ENCODE measurements around the gene RNF150. TPM values are rescaled to one million over a fixed set of nuclear protein-coding genes. Genes with fewer than 3 reads are reported as not detected.

The RNF150 gene
- total RNA-seq, 1 donor from 2014 or later, result 31.2 TPM

GRCh38 chr4:141080668-141081067 is 52.6 kb downstream of the RNF150 start:
- Histone ChIP-seq H3K27ac (no peak overlapping the region), H3K4me1 (no peaks in the 10 kb centered on the region), H3K36me3 (no peaks in the 10 kb centered on the region), H3K4me3 (no peak overlapping the region), H3K27me3 (no peaks in the 10 kb centered on the region), H3K9me3 (no peaks in the 10 kb centered on the region)
- DNase-seq (ENCODE audit: low spot score in 2 of 2), result no peak
- intact Hi-C loops (cut with DNase I), result no loop called here
- no peak for TF ChIP-seq CTCF (IDR thresholded peaks at IDR 0.05)

GRCh38 chr4:141079393-141079930 is 53.8 kb downstream of the RNF150 start:
- no peak overlapping the region for H3K27ac ChIP-seq
- intact Hi-C loops (cut with DNase I), result no loop called here
- no peaks in the 10 kb centered on the region for H3K36me3 ChIP-seq
- H3K27me3 ChIP-seq, result no peaks in the 10 kb centered on the region
- H3K9me3 ChIP-seq, result no peaks in the 10 kb centered on the region
- peaks cover 0 to 3% of the 10 kb centered on the region in 2 donors for H3K4me1 ChIP-seq
- TF ChIP-seq CTCF (IDR thresholded peaks at IDR 0.05), result no peak
- no peak for DNase-seq (ENCODE audit: low spot score in 2 of 2)
- no peak overlapping the region for H3K4me3 ChIP-seq

- no peaks in the 10 kb centered on the region for H3K36me3 ChIP-seq
- intact Hi-C loops (cut with DNase I), result no loop called here
- no peak overlapping the region for H3K4me3 ChIP-seq
- no peak for DNase-seq (ENCODE audit: low spot score in 2 of 2)
- H3K27me3 ChIP-seq, result no peaks in the 10 kb centered on the region
- H3K27ac ChIP-seq, result no peak overlapping the region
- peaks cover 0 to 3% of the 10 kb centered on the region in 2 donors for H3K4me1 ChIP-seq
- no peaks in the 10 kb centered on the region for H3K9me3 ChIP-seq
- no peak for TF ChIP-seq CTCF (IDR thresholded peaks at IDR 0.05)
Observed at GRCh38 chr4:141078871-141079270, 54.4 kb downstream of the RNF150 start.

DNA sequence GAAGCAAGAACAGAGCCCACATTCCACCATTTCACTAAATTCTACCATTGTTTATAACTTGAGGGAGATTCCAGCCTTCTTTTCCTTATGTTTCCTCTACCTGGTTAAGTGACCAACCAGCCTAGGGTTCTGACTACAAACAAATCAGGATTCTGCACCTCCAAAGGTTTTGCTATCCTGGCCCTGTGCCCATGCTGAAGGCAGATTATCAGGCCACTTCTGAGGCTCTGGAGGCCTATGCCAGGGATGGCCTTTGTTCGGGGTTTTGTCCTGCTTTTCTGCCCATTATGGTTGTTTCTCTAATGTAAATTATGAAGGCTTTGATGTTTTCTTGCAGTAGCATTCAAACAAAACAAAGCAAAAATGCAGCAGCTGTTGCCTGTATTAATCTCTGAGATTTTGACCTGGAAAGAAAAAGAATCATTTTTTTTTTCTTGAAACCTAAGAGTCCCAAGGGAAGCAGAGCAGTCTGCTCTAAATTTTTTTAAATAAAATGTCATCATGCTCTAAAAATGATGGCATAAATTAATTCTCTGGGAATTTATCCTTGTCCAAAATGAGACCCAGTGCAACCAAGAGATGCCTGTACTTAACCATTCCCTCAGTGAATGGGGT is 55.6 kb downstream of the RNF150 start:
- TF ChIP-seq CTCF (IDR thresholded peaks at IDR 0.05), result no peak
- Histone ChIP-seq H3K27me3 (no peaks in the 10 kb centered on the region), H3K27ac (no peak overlapping the region), H3K4me1 (peaks cover 0 to 3% of the 10 kb centered on the region in 2 donors), H3K4me3 (no peak overlapping the region), H3K9me3 (no peaks in the 10 kb centered on the region), H3K36me3 (no peaks in the 10 kb centered on the region)
- intact Hi-C loops (cut with DNase I), result no loop called here
- no peak for DNase-seq (ENCODE audit: low spot score in 2 of 2)

GRCh38 chr4:141075553-141075952 is 57.7 kb downstream of the RNF150 start:
- H3K27ac ChIP-seq, result no peak overlapping the region
- no peak for DNase-seq (ENCODE audit: low spot score in 2 of 2)
- no peak overlapping the region for H3K4me3 ChIP-seq
- TF ChIP-seq CTCF (IDR thresholded peaks at IDR 0.05), result no peak
- intact Hi-C loops (cut with DNase I), result no loop called here
- no peaks in the 10 kb centered on the region for H3K27me3 ChIP-seq
- peaks cover 0 to 3% of the 10 kb centered on the region in 2 donors for H3K4me1 ChIP-seq
- H3K36me3 ChIP-seq, result no peaks in the 10 kb centered on the region
- no peaks in the 10 kb centered on the region for H3K9me3 ChIP-seq

All from ascending aorta (tissue), 2 donors.